ENCODE measurements around the gene ENO2. TPM values are rescaled to one million over a fixed set of nuclear protein-coding genes. Genes with fewer than 3 reads are reported as not detected.

ENO2 gene
- total RNA-seq, 4 donors from 2014 or later = 3.4 to 6.2 (median 5.6) TPM

- TF ChIP-seq, protein P1, sequence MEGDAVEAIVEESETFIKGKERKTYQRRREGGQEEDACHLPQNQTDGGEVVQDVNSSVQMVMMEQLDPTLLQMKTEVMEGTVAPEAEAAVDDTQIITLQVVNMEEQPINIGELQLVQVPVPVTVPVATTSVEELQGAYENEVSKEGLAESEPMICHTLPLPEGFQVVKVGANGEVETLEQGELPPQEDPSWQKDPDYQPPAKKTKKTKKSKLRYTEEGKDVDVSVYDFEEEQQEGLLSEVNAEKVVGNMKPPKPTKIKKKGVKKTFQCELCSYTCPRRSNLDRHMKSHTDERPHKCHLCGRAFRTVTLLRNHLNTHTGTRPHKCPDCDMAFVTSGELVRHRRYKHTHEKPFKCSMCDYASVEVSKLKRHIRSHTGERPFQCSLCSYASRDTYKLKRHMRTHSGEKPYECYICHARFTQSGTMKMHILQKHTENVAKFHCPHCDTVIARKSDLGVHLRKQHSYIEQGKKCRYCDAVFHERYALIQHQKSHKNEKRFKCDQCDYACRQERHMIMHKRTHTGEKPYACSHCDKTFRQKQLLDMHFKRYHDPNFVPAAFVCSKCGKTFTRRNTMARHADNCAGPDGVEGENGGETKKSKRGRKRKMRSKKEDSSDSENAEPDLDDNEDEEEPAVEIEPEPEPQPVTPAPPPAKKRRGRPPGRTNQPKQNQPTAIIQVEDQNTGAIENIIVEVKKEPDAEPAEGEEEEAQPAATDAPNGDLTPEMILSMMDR (IDR thresholded peaks at IDR 0.05; ENCODE audit: low read depth) = no peak
These were observed 7.2 kb downstream of the ENO2 start for GRCh38 chr12:6921539-6921938.

DNA sequence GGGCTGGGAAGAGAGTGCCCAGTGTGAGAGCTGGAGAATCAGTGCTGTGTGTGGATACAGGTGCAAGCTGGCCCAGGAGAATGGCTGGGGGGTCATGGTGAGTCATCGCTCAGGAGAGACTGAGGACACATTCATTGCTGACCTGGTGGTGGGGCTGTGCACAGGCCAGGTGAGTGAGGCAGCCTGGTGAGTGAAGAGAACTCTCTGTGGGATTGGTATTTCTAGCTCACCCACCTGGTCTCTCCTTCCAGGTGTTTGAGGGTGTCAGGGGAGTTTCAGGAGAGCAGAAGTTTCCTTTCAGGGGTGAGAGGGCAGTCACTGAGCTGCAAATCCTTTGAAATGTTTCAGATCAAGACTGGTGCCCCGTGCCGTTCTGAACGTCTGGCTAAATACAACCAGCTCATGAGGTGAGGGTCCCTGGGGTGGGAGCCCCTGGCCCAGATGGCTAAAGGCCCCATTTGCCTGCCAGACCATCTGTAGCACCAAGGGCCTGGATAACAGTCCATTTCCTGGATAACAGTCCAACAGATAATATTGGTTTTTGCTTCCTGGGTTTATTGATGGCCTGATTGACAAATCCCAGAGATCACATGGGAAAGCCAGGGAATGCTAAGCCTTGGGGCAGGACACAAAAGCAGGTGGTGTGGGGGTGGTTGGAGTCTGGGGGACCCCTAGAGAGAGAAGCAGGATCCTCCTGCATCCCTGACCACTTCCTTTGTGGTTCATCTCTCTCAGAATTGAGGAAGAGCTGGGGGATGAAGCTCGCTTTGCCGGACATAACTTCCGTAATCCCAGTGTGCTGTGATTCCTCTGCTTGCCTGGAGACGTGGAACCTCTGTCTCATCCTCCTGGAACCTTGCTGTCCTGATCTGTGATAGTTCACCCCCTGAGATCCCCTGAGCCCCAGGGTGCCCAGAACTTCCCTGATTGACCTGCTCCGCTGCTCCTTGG, 7.9 kb downstream of the ENO2 start:
- TF ChIP-seq, protein P1 (IDR thresholded peaks at IDR 0.05; ENCODE audit: low read depth) = no peak

DNA sequence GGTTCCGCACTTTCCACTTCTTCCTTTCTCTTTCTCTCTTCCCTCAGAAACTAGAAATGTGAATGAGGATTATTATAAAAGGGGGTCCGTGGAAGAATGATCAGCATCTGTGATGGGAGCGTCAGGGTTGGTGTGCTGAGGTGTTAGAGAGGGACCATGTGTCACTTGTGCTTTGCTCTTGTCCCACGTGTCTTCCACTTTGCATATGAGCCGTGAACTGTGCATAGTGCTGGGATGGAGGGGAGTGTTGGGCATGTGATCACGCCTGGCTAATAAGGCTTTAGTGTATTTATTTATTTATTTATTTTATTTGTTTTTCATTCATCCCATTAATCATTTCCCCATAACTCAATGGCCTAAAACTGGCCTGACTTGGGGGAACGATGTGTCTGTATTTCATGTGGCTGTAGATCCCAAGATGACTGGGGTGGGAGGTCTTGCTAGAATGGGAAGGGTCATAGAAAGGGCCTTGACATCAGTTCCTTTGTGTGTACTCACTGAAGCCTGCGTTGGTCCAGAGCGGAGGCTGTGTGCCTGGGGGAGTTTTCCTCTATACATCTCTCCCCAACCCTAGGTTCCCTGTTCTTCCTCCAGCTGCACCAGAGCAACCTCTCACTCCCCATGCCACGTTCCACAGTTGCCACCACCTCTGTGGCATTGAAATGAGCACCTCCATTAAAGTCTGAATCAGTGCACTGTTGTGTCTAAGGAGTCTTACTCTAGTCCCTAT, 8.8 kb downstream of the ENO2 start:
- TF ChIP-seq, protein P1 (IDR thresholded peaks at IDR 0.05; ENCODE audit: low read depth) = no peak

DNA sequence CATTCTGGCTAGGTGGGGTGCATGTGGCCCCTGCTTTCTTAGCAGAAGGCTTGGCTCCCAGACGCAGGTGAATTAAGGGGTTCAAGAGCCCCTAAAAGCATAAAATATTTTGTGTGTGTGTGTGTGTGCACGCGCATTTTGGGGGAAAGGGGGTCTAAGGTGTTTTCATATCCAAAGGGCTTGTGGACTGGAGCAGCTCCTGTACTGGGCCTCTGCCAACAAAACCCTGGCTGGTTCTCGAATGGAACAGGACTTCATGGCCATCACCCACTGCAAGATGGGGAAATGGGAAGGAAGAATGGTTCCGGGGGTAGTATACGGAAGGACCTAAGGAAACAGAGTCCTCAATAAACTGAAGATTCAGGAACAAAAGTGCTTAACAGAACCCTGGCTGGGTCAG, 9.5 kb downstream of the ENO2 start:
- TF ChIP-seq, protein P1 (IDR thresholded peaks at IDR 0.05; ENCODE audit: low read depth) = no peak

DNA sequence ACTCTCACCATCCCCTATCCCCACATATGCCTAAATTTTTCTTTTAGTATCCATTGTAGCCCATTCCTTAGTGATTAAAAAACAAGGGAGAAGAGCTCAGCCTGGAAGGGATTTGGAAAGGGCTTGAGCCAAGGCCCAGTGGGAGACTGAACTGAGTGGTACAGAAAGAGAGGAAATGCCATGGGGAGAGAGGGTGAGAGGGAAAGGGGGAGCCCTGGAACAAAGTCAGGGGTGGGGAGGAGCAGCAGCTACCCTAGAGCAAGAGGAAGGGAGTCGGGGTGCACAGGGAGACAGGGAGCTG, 10.8 kb downstream of the ENO2 start:
- TF ChIP-seq, protein P1 (IDR thresholded peaks at IDR 0.05; ENCODE audit: low read depth) = no peak

GRCh38 chr12:6925540-6926279, 11.3 kb downstream of the ENO2 start:
- TF ChIP-seq, protein P1 (IDR thresholded peaks at IDR 0.05; ENCODE audit: low read depth) = no peak

Data from subcutaneous adipose tissue (tissue), 4 donors.